Tibial artery (tissue), 4 donors: Measurements from ENCODE around the gene BRF1.

Source experiments
- DNase-seq, 2 donors: peaks; one replicate each; pipeline ENCODE4 v3.0.0-alpha.2; 2019
- H3K27ac ChIP-seq, 2 donors: fragments of 200-600 bp; sonication (generic) in 1 of 2; 1 replicate in 1 of 2; 2 replicates in 1 of 2; pipeline ENCODE4 v1.5.1; 2018 to 2019; ENCODE audit warnings: mild to moderate bottlenecking in 1 of 2
- H3K27me3 ChIP-seq, 2 donors: fragments of 200-600 bp; sonication (generic) in 1 of 2; one replicate each; pipeline versions ENCODE4 v1.5.1 to v1.6.0; 2016 to 2019
- H3K36me3 ChIP-seq, 3 donors: fragments of 200-600 bp; sonication (generic) in 2 of 3; one replicate each; pipeline ENCODE4 v1.5.1; 2016 to 2019; ENCODE audit warnings: mild to moderate bottlenecking in 2 of 3
- H3K4me1 ChIP-seq, 4 donors: fragments of 200-600 bp; sonication (generic) in 2 of 4; 1 replicate in 3 of 4; 2 replicates in 1 of 4; pipeline ENCODE4 v1.5.1; 2016 to 2019
- H3K4me3 ChIP-seq, 2 donors: fragments of 200-600 bp; sonication (generic) in 1 of 2; 1 replicate in 1 of 2; 2 replicates in 1 of 2; pipeline ENCODE4 v1.5.1; 2018 to 2019; ENCODE audit warnings: mild to moderate bottlenecking in 2 of 2
- H3K9me3 ChIP-seq, 3 donors: fragments of 200-600 bp; sonication (generic) in 1 of 3; one replicate each; pipeline ENCODE4 v1.5.1; 2016 to 2019
- intact Hi-C: fragments of 100-400 bp; cut with DNase I; formaldehyde crosslinking; loops from one replicate; pipeline ENCODE4 v1.15.0; 2023; ENCODE audit warnings: low total_unique reads
- TF ChIP-seq, protein P1 (sequence below), 2 experiments: fragments of 200-600 bp in 1 of 2; fragments of 450-650 bp in 1 of 2; IDR thresholded peaks; one replicate each; pipeline ENCODE4 v1.5.1; 2017 to 2019; ENCODE audit warnings: antibody characterized with exemption in 2 of 2, mild to moderate bottlenecking in 1 of 2, moderate library complexity in 1 of 2

Gene BRF1

DNA sequence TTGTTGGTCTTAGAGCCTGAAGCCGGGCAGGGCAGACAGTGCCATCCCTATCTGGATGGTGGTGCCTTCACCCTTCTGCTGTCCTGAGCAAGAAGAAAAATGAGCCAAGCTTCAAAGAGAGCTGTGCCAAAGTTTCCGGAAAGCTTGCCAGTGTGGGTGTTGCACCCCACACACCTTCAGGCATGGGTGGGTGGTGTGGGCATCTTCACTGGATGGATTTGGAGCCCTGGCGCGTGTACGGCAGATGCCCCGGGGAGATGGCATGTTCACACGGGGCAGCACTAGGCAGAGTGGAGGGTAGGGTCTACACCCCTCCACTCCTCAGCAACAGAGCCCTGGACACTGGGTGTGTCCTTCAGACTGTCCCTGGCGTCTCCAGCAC, 46.8 kb upstream of the BRF1 start:
- H3K27ac ChIP-seq, result no peak overlapping the region
- TF ChIP-seq, protein P1, sequence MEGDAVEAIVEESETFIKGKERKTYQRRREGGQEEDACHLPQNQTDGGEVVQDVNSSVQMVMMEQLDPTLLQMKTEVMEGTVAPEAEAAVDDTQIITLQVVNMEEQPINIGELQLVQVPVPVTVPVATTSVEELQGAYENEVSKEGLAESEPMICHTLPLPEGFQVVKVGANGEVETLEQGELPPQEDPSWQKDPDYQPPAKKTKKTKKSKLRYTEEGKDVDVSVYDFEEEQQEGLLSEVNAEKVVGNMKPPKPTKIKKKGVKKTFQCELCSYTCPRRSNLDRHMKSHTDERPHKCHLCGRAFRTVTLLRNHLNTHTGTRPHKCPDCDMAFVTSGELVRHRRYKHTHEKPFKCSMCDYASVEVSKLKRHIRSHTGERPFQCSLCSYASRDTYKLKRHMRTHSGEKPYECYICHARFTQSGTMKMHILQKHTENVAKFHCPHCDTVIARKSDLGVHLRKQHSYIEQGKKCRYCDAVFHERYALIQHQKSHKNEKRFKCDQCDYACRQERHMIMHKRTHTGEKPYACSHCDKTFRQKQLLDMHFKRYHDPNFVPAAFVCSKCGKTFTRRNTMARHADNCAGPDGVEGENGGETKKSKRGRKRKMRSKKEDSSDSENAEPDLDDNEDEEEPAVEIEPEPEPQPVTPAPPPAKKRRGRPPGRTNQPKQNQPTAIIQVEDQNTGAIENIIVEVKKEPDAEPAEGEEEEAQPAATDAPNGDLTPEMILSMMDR (IDR thresholded peaks at IDR 0.05), result no peak
- intact Hi-C loops, result no loop called here
- no peak for DNase-seq
- no peaks in the 10 kb centered on the region for H3K27me3 ChIP-seq
- no peaks in the 10 kb centered on the region for H3K9me3 ChIP-seq
- H3K36me3 ChIP-seq, result peaks cover 0 to 27% (median 0%) of the 10 kb centered on the region in 3 donors
- peaks cover 0 to 6% (median 0%) of the 10 kb centered on the region in 4 donors for H3K4me1 ChIP-seq
- no peak overlapping the region for H3K4me3 ChIP-seq

DNA sequence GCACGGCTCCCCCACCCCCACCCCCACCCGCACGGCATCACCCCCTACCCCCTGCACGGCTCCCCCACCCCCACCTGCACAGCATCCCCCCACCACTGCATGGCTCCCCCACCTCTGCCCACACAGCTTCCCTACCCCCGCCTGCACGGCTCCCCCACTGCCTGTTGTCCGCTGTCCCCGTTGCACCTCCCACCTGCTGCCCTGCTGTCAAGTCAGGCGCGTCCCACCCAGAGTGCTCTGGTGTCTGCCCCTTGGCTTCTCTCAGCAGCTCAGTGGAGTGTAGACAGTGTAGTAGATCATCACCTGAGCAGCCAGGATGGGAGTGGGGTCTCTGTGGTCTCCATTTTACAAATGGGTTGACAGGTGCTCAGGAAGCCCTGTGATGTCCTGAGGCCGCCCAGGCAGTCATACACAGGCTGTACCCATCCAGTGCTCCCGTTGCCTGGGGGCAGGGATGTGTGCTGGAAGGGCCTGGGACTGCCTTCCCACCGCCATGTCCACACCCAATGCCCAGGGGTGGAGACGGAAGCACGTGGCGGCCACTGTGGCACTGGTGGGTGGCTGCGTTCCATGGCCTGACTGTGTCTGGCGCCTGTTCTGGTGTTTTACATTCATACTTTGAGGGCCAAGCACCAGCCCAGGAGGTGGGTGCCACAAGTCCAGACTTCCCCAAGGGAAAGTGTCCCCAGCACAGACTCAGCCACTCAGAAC, 46.2 kb upstream of the BRF1 start:
- intact Hi-C loops, result no loop called here
- Histone ChIP-seq H3K27ac (no peak overlapping the region), H3K36me3 (peaks cover 0 to 27% (median 0%) of the 10 kb centered on the region in 3 donors), H3K9me3 (no peaks in the 10 kb centered on the region), H3K27me3 (no peaks in the 10 kb centered on the region), H3K4me1 (peaks cover 0 to 6% (median 0%) of the 10 kb centered on the region in 4 donors), H3K4me3 (no peak overlapping the region)
- TF ChIP-seq, protein P1 (IDR thresholded peaks at IDR 0.05), result no peak
- DNase-seq, result no peak

DNA sequence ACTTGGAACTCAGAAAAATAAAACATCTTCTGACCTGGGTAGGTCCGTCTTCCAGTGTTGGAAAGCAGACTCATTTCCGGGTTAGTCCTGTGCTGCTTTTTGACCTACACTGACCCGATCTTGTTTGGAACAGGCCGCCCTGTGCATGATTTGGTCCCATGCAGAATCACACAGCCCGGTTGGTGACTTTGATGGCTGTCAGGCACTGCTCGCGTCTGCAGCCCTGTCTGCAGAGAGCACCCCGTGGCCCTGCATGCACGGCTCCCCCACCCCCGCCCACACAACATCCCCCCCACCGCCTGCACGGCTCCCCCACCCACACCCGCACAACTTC, 45.4 kb upstream of the BRF1 start:
- Histone ChIP-seq H3K9me3 (no peaks in the 10 kb centered on the region), H3K27ac (no peak overlapping the region), H3K4me3 (no peak overlapping the region), H3K27me3 (no peaks in the 10 kb centered on the region), H3K4me1 (peaks cover 0 to 6% (median 0%) of the 10 kb centered on the region in 4 donors), H3K36me3 (peaks cover 0 to 27% (median 0%) of the 10 kb centered on the region in 3 donors)
- DNase-seq, result no peak
- intact Hi-C loops, result no loop called here
- TF ChIP-seq, protein P1 (IDR thresholded peaks at IDR 0.05), result no peak

DNA sequence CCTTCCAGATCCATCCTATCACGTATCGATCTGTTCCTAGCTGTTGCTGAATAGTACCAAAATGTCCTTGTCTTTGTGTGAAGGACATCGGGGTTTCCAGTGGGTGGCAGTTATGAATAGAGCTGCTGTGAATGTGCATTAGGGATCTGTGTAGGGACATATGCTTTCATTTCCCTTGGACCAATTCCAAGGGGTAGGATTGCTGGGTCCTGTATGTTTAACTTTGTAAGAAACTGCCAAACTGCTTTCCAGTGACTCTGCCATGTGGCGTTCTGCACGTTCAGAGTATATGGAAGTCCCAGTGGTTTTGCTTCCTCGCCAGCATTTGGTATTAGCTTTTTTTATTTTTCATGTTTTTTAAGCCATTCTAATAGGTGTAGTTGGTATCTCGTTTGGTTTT, 42.4 kb upstream of the BRF1 start:
- Histone ChIP-seq H3K9me3 (no peaks in the 10 kb centered on the region), H3K36me3 (no peaks in the 10 kb centered on the region), H3K4me1 (peaks cover 0 to 11% (median 5%) of the 10 kb centered on the region in 4 donors), H3K27me3 (no peaks in the 10 kb centered on the region), H3K4me3 (no peak overlapping the region), H3K27ac (no peak overlapping the region)
- intact Hi-C loops, result no loop called here
- DNase-seq, result no peak
- TF ChIP-seq, protein P1 (IDR thresholded peaks at IDR 0.05), result no peak

DNA sequence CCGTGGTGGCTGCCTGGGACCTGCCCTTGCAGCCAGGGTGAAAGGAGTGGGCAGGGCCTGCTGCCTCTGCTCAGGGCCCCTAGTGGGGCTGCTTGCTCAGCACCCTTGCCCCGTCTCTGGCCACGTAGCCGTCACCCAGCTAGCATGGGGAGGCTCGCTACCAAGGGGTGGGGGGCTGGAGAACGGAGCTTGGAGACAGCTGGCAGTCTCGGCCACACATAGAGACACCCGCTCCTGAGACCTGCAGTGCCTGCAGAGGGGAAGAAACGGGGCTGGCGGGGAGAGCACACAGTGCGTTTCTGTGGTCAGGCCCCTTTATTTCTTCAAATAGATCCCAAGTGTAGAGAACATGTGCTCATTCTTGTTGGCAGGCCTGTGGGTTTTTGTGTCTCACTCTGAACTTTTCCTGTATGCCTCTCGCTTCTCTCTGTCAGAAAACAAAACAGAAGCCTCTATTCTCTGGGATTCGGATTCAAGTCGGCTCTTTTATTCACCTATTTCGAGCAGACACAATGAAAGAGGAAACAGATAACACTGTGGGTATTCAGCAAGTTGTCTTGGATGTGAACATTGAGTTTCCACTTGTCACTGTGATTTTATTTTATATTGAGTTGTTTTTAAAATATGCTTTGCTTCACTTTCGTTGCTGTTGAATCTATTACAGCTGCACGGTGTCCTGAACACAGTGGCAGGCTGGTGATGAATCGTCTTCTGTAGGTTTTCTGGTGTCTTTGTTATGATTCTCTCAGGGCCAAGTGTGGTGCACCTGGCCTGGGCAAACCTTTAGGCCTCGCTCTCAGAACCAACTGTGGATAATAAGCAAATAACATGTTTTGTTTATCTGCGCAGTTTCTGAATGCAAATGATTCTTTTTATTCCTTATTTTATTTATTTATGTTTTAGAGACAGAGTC, 40.3 kb upstream of the BRF1 start:
- Histone ChIP-seq H3K27ac (no peak overlapping the region), H3K4me1 (peaks cover 0 to 19% (median 9%) of the 10 kb centered on the region in 4 donors), H3K36me3 (no peaks in the 10 kb centered on the region), H3K4me3 (no peak overlapping the region), H3K9me3 (no peaks in the 10 kb centered on the region), H3K27me3 (no peaks in the 10 kb centered on the region)
- no peak for DNase-seq
- intact Hi-C loops, result no loop called here
- TF ChIP-seq, protein P1 (IDR thresholded peaks at IDR 0.05), result no peak
